Measurements from ENCODE around the gene WNT7B.

WNT7B gene

GRCh38 chr22:45966320-45966894, 10.6 kb downstream of the WNT7B start:
- no peak for TF ChIP-seq CTCF (IDR thresholded peaks at IDR 0.05; ENCODE audit: control insufficient read depth, insufficient read depth, low read depth, low read length, missing control alignments)
- DNase-seq (ENCODE audit: low read depth): no peak
- H3K4me3 ChIP-seq (ENCODE audit: control insufficient read depth, low read depth, low read length): no peak overlapping the region

- DNase-seq (ENCODE audit: low read depth): no peak
- no peak for TF ChIP-seq CTCF (IDR thresholded peaks at IDR 0.05; ENCODE audit: control insufficient read depth, insufficient read depth, low read depth, low read length, missing control alignments)
- no peak overlapping the region for H3K4me3 ChIP-seq (ENCODE audit: control insufficient read depth, low read depth, low read length)
Observed at GRCh38 chr22:45965563-45965962, 11.4 kb downstream of the WNT7B start.

GRCh38 chr22:45964926-45965527, 11.9 kb downstream of the WNT7B start:
- no peak for TF ChIP-seq CTCF (IDR thresholded peaks at IDR 0.05; ENCODE audit: control insufficient read depth, insufficient read depth, low read depth, low read length, missing control alignments)
- no peak overlapping the region for H3K4me3 ChIP-seq (ENCODE audit: control insufficient read depth, low read depth, low read length)
- DNase-seq (ENCODE audit: low read depth): no peak

- no peak for TF ChIP-seq CTCF (IDR thresholded peaks at IDR 0.05; ENCODE audit: control insufficient read depth, insufficient read depth, low read depth, low read length, missing control alignments)
- no peak overlapping the region for H3K4me3 ChIP-seq (ENCODE audit: control insufficient read depth, low read depth, low read length)
- no peak for DNase-seq (ENCODE audit: low read depth)
Observed at GRCh38 chr22:45964372-45964771, 12.6 kb downstream of the WNT7B start.

GRCh38 chr22:45963821-45964220, 13.1 kb downstream of the WNT7B start:
- no peak for DNase-seq (ENCODE audit: low read depth)
- no peak overlapping the region for H3K4me3 ChIP-seq (ENCODE audit: control insufficient read depth, low read depth, low read length)
- no peak for TF ChIP-seq CTCF (IDR thresholded peaks at IDR 0.05; ENCODE audit: control insufficient read depth, insufficient read depth, low read depth, low read length, missing control alignments)

- no peak overlapping the region for H3K4me3 ChIP-seq (ENCODE audit: control insufficient read depth, low read depth, low read length)
- no peak for TF ChIP-seq CTCF (IDR thresholded peaks at IDR 0.05; ENCODE audit: control insufficient read depth, insufficient read depth, low read depth, low read length, missing control alignments)
- DNase-seq (ENCODE audit: low read depth): no peak
Observed at GRCh38 chr22:45962756-45963324, 14.1 kb downstream of the WNT7B start.
